K562 (cell line): ENCODE data around the gene GNG3. TPM values are rescaled to one million over a fixed set of nuclear protein-coding genes. Genes with fewer than 3 reads are reported as not detected.
A peak's percentile ranks its signal among the peaks of the same experiment; 100 is the strongest.

ENCODE experiments used
- CCNT2 ChIP-seq: IDR thresholded peaks from 2 replicates; pipeline ENCODE4 v1.6.1; 2011; ENCODE audit warnings: borderline replicate concordance, low read depth, mild to moderate bottlenecking, moderate library complexity, mixed read lengths, low read length; ENCODE audit not compliant: insufficient read length; ENCODE audit errors: extremely low read depth
- CSDE1 ChIP-seq, 2 experiments: fragments of 450-650 bp; IDR thresholded peaks; 2 replicates each; pipeline ENCODE4 v1.6.1; 2016; ENCODE audit warnings: mild to moderate bottlenecking in 1 of 2
- ETV5 ChIP-seq: sonication (generic); formaldehyde crosslinking; IDR thresholded peaks from 2 replicates; pipeline ENCODE4 v1.4.0; 2020; ENCODE audit warnings: low read depth, mild to moderate bottlenecking, missing genetic modification reagents
- ETV6 ChIP-seq, 3 experiments: fragments of 150-350 bp in 1 of 3; sonication (generic) in 1 of 3; formaldehyde crosslinking in 1 of 3; IDR thresholded peaks; 2 replicates each; pipeline versions ENCODE4 v1.6.1 to v1.8.0; 2014 to 2022; ENCODE audit warnings: borderline replicate concordance in 2 of 3, low read depth in 2 of 3, antibody characterized with exemption in 1 of 3, low read length in 1 of 3, mild to moderate bottlenecking in 1 of 3, missing genetic modification reagents in 1 of 3
- LARP7 ChIP-seq: fragments of 450-650 bp; IDR thresholded peaks from 2 replicates; pipeline ENCODE4 v1.6.1; 2016
- MAFG ChIP-seq: fragments of 450-650 bp; conservative IDR thresholded peaks from 2 replicates; pipeline ENCODE4 v1.6.1; 2016; ENCODE audit warnings: missing genetic modification characterization, missing compliant biosample characterization
- MAZ ChIP-seq, 2 experiments: fragments of 450-650 bp in 1 of 2; sonication (generic) in 1 of 2; formaldehyde crosslinking; IDR thresholded peaks in 1 of 2; conservative IDR thresholded peaks in 1 of 2; 2 replicates each; pipeline versions ENCODE4 v1.4.0 to v1.5.0; 2020; ENCODE audit warnings: mild to moderate bottlenecking in 1 of 2, missing genetic modification reagents in 1 of 2
- SAP30 ChIP-seq: fragments of 200-600 bp; sonication (generic); IDR thresholded peaks from 2 replicates; pipeline ENCODE4 v1.6.1; 2012; ENCODE audit warnings: borderline replicate concordance, low read depth, mild to moderate bottlenecking, moderate library complexity, low read length, control low read depth, inconsistent platforms; ENCODE audit not compliant: insufficient read depth, poor library complexity, severe bottlenecking
- SMAD4 ChIP-seq: fragments of 250-450 bp; sonication (Bioruptor Pico); conservative IDR thresholded peaks from 2 replicates; pipeline ENCODE4 v1.8.0; 2021; ENCODE audit warnings: inconsistent platforms, mild to moderate bottlenecking, moderate library complexity
- TBL1XR1 ChIP-seq, 2 experiments: IDR thresholded peaks; 2 replicates each; pipeline ENCODE4 v1.6.1; 2012; ENCODE audit warnings: improper control_type of control experiment in 2 of 2, low read length in 2 of 2, mild to moderate bottlenecking in 1 of 2
- ZNF165 ChIP-seq: fragments of 250-450 bp; sonication (Bioruptor Pico); IDR thresholded peaks from 2 replicates; pipeline ENCODE4 v1.4.0; 2020; ENCODE audit warnings: borderline replicate concordance
- ZNF431 ChIP-seq: sonication (generic); formaldehyde crosslinking; IDR thresholded peaks from 2 replicates; pipeline ENCODE4 v1.8.0; 2022; ENCODE audit warnings: mild to moderate bottlenecking, missing genetic modification reagents
- polyA plus RNA-seq, 8 experiments: library from polyadenylated mRNA; depleted of rRNA in 4 of 8; stranded (reverse) in 5 of 8; unstranded in 3 of 8; fragments of >200 nt; fragmentation: Nextera tagmentation in 2 of 8; fragmentation: Illumina TruSeq in 1 of 8; extraction: Ambion mirVana in 2 of 8; extraction: Trizol in 1 of 8; gene quantifications; 2 replicates each; pipeline versions ENCODE4 v1.2.1 to v1.2.3, GENCODE V29; 2011 to 2014; ENCODE audit warnings: inconsistent platforms in 1 of 8, missing spikeins in 1 of 8
- total RNA-seq, 7 experiments: library from RNA; depleted of rRNA in 6 of 7; stranded (reverse); fragments of >200 nt in 6 of 7; fragmentation: Illumina TruSeq in 2 of 7; extraction: Trizol in 2 of 7; gene quantifications; 2 replicates each; pipeline versions ENCODE4 v1.2.1 to v1.2.3, GENCODE V29; 2011 to 2021; ENCODE audit warnings: low replicate concordance in 1 of 7
- TF ChIP-seq, protein P1 (sequence below): sonication (generic); formaldehyde crosslinking; IDR thresholded peaks from 2 replicates; pipeline ENCODE4 v1.8.0; 2022; ENCODE audit warnings: mild to moderate bottlenecking, missing genetic modification reagents
- TF ChIP-seq, protein P2 (sequence below): fragments of 250-450 bp; sonication (Bioruptor Pico); IDR thresholded peaks from 2 replicates; pipeline ENCODE4 v1.8.0; 2022; ENCODE audit warnings: moderate library complexity, mild to moderate bottlenecking, inconsistent platforms
- TF ChIP-seq, protein P3 (sequence below): sonication (generic); formaldehyde crosslinking; IDR thresholded peaks from 2 replicates; pipeline ENCODE4 v1.8.0; 2023; ENCODE audit warnings: mild to moderate bottlenecking, missing genetic modification reagents
- TF ChIP-seq, protein P4 (sequence below): sonication (generic); formaldehyde crosslinking; IDR thresholded peaks from 2 replicates; pipeline ENCODE4 v1.8.0; 2022; ENCODE audit warnings: missing genetic modification reagents, mild to moderate bottlenecking, moderate library complexity, borderline replicate concordance
- TF ChIP-seq, protein P5 (sequence below), 2 experiments: IDR thresholded peaks; 2 replicates each; pipeline ENCODE4 v1.6.1; 2011; ENCODE audit warnings: borderline replicate concordance in 1 of 2, control low read depth in 1 of 2, low read depth in 1 of 2, low read length in 1 of 2, mild to moderate bottlenecking in 1 of 2, mixed read lengths in 1 of 2, moderate library complexity in 1 of 2; ENCODE audit not compliant: insufficient read depth in 1 of 2, insufficient read length in 1 of 2, poor library complexity in 1 of 2, severe bottlenecking in 1 of 2; ENCODE audit errors: extremely low read depth in 1 of 2

The GNG3 gene
- total and polyA plus RNA-seq, 9 of the 15 experiments (the other 6 are each of a cell fraction or from before 2014, with no cell fraction given) = 0.07 TPM; not detected in 8

- TF ChIP-seq SAP30 = peak; percentile 69
- TF ChIP-seq, protein P1, sequence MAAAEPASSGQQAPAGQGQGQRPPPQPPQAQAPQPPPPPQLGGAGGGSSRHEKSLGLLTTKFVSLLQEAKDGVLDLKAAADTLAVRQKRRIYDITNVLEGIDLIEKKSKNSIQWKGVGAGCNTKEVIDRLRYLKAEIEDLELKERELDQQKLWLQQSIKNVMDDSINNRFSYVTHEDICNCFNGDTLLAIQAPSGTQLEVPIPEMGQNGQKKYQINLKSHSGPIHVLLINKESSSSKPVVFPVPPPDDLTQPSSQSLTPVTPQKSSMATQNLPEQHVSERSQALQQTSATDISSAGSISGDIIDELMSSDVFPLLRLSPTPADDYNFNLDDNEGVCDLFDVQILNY (CRISPR knock-in tag) = peak; percentile 37; the same call in 1 of the 2 replicates
- TF ChIP-seq, protein P2, sequence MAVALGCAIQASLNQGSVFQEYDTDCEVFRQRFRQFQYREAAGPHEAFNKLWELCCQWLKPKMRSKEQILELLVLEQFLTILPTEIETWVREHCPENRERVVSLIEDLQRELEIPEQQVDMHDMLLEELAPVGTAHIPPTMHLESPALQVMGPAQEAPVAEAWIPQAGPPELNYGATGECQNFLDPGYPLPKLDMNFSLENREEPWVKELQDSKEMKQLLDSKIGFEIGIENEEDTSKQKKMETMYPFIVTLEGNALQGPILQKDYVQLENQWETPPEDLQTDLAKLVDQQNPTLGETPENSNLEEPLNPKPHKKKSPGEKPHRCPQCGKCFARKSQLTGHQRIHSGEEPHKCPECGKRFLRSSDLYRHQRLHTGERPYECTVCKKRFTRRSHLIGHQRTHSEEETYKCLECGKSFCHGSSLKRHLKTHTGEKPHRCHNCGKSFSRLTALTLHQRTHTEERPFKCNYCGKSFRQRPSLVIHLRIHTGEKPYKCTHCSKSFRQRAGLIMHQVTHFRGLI (CRISPR knock-in tag) = no peak
- TF ChIP-seq, protein P3, sequence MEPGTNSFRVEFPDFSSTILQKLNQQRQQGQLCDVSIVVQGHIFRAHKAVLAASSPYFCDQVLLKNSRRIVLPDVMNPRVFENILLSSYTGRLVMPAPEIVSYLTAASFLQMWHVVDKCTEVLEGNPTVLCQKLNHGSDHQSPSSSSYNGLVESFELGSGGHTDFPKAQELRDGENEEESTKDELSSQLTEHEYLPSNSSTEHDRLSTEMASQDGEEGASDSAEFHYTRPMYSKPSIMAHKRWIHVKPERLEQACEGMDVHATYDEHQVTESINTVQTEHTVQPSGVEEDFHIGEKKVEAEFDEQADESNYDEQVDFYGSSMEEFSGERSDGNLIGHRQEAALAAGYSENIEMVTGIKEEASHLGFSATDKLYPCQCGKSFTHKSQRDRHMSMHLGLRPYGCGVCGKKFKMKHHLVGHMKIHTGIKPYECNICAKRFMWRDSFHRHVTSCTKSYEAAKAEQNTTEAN (CRISPR knock-in tag) = no peak
- no peak for TF ChIP-seq ZNF431 (CRISPR knock-in tag)
- TF ChIP-seq ETV5 (CRISPR knock-in tag) = peak; percentile 40; the same call in 1 of the 2 replicates
- 0 out of 2 replicates have a peak, but pooled peaks have one; percentile 3 for TF ChIP-seq MAFG (tag)
- TF ChIP-seq MAZ (CRISPR knock-in tag; conservative IDR thresholded peaks at IDR 0.05 in 1 of 2, IDR thresholded peaks at IDR 0.05 in 1 of 2) = peak; percentile 53 to 73; a peak in 3 of 4 replicates
- no peak for TF ChIP-seq ETV6 (IDR thresholded peaks at IDR 0.05; ENCODE audit: borderline replicate concordance in 1 of 2, low read depth in 2 of 2, low read length in 1 of 2)
- 0 out of 2 replicates have a peak, but pooled peaks have one; percentile 17 for TF ChIP-seq ETV6 (CRISPR knock-in tag; IDR thresholded peaks at IDR 0.05; ENCODE audit: borderline replicate concordance)
- TF ChIP-seq, protein P4, sequence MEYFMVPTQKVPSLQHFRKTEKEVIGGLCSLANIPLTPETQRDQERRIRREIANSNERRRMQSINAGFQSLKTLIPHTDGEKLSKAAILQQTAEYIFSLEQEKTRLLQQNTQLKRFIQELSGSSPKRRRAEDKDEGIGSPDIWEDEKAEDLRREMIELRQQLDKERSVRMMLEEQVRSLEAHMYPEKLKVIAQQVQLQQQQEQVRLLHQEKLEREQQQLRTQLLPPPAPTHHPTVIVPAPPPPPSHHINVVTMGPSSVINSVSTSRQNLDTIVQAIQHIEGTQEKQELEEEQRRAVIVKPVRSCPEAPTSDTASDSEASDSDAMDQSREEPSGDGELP (CRISPR knock-in tag) = peak; percentile 98
- 0 out of 2 replicates have a peak, but pooled peaks have one; percentile 25 for TF ChIP-seq SMAD4
- peak in 1 of 2 experiments; percentile 41; a peak in 1 of 4 replicates for TF ChIP-seq CSDE1 (IDR thresholded peaks at IDR 0.05)
- no peak for TF ChIP-seq LARP7
- peak; percentile 57 for TF ChIP-seq CCNT2
- no peak for TF ChIP-seq TBL1XR1 (IDR thresholded peaks at IDR 0.05; ENCODE audit: low read length in 2 of 2)
- 0 out of 2 replicates have a peak, but pooled peaks have one; percentile 55 for TF ChIP-seq ZNF165 (CRISPR knock-in tag)
- TF ChIP-seq, protein P5, sequence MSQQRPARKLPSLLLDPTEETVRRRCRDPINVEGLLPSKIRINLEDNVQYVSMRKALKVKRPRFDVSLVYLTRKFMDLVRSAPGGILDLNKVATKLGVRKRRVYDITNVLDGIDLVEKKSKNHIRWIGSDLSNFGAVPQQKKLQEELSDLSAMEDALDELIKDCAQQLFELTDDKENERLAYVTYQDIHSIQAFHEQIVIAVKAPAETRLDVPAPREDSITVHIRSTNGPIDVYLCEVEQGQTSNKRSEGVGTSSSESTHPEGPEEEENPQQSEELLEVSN (IDR thresholded peaks at IDR 0.05; ENCODE audit: borderline replicate concordance in 1 of 2, extremely low read depth in 1 of 2, insufficient read depth in 1 of 2, insufficient read length in 1 of 2, low read depth in 1 of 2, low read length in 1 of 2, poor library complexity in 1 of 2, severe bottlenecking in 1 of 2) = peak; percentile 26 to 43
Measured at GRCh38 chr11:62705880-62706849, 1.3 kb upstream of the GNG3 start (continued).
